GM12872 (cell line): ENCODE data around the gene SHB.

ENCODE experiments used
- CTCF ChIP-seq: IDR thresholded peaks from 3 replicates; pipeline ENCODE4 v1.5.1; 2011; ENCODE audit warnings: low read depth, mild to moderate bottlenecking, low read length, moderate library complexity; ENCODE audit not compliant: insufficient read depth

SHB gene

GRCh38 chr9:38003946-38004808 lies 64.8 kb downstream of the SHB start:
- no peak for TF ChIP-seq CTCF

- TF ChIP-seq CTCF: no peak
Observed at GRCh38 chr9:38003230-38003629, 65.8 kb downstream of the SHB start.

- TF ChIP-seq CTCF: no peak
Observed at GRCh38 chr9:38001430-38001829, 67.6 kb downstream of the SHB start.

- no peak for TF ChIP-seq CTCF
Observed at GRCh38 chr9:38000735-38001134, 68.3 kb downstream of the SHB start.

GRCh38 chr9:38000332-38000731 lies 68.7 kb downstream of the SHB start:
- no peak for TF ChIP-seq CTCF

- TF ChIP-seq CTCF: no peak
Observed at GRCh38 chr9:37999588-38000189, 69.3 kb downstream of the SHB start.

GRCh38 chr9:37998881-37999587 lies 70.0 kb downstream of the SHB start:
- TF ChIP-seq CTCF: no peak
